GM19240 (cell line): Measurements from ENCODE around the gene KIAA1958.

ENCODE experiments used
- DNase-seq: peaks from one replicate; pipeline ENCODE4 v3.0.0; 2011; ENCODE audit warnings: low spot score; ENCODE audit not compliant: insufficient read length

Gene KIAA1958

DNA sequence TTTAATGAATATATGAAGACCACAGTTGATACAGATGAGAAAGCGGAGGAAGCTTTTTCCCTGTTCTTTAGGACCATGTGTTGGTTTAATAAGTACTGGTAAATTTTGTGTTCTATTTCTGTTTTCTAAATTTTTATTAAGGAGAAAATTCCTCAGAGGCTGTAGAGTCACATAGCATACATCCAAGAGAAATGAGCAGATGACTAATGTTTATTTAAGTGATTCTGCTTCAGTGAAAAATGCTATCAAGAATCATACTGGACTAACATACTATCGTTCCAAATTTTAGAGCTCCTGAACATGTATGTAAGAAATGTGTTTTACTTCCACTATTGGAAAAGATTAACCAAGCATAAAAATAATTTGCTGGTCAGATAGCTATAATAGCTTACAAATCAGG lies 115.0 kb downstream of the KIAA1958 start:
- no peak for DNase-seq

- no peak for DNase-seq
Measured at GRCh38 chr9:112604790-112605189, 118.2 kb downstream of the KIAA1958 start.

GRCh38 chr9:112605518-112605917 lies 118.9 kb downstream of the KIAA1958 start:
- DNase-seq, result peak; percentile 15

DNA sequence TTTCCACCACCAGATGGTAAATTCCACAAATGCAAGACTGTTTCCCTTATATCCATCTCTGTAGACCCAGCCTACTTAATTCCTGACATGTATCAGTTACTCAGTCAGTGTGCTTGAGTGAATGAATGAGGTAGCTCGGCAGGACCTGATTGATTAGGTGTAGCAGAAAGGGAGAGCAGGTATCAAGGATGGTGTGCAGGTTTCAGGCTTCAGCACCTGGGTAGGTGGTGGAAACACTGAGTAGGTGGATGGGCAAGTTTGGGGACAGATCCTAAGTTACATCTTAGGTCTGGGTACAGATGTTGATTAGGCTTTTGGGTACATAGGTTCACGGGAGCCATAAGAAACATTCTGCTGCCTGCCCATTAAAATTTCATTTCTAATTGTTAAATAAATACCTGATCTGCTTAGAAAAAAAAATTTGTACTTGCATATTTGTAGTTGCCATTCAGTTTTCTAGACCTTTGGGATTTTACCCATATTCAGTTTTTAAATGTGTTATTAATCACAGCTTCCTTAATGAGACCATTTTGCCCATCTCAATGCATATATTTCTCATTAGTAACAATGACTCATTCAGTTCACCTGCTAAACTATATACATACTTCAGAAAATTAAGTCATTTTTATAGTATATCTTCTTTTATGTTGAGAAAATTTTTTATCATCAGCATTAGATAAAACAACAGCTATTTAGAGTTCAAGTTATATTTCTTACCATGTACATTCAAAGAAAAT lies 119.5 kb downstream of the KIAA1958 start:
- DNase-seq, result no peak

DNA sequence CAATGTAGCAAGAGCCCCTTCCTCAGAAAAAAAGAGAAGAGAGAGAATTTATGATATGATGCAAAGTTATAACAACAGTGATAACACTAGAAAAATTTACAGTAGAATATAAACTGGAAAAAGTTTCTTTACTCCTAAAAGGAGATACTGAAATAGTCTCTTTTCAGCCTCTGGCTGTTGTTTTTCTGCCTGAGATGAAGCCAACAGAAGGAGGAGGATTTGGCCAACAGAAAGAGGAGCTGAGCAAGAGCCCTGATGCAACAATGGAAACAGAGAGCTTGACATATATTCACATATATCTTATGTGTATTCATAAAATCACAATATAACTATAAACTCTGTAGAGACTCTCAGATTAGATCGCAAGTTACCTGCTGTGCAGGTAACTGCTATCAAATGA lies 122.2 kb downstream of the KIAA1958 start:
- no peak for DNase-seq

GRCh38 chr9:112615584-112616266 lies 129.1 kb downstream of the KIAA1958 start:
- no peak for DNase-seq

GRCh38 chr9:112617371-112617770 lies 130.7 kb downstream of the KIAA1958 start:
- no peak for DNase-seq

DNA sequence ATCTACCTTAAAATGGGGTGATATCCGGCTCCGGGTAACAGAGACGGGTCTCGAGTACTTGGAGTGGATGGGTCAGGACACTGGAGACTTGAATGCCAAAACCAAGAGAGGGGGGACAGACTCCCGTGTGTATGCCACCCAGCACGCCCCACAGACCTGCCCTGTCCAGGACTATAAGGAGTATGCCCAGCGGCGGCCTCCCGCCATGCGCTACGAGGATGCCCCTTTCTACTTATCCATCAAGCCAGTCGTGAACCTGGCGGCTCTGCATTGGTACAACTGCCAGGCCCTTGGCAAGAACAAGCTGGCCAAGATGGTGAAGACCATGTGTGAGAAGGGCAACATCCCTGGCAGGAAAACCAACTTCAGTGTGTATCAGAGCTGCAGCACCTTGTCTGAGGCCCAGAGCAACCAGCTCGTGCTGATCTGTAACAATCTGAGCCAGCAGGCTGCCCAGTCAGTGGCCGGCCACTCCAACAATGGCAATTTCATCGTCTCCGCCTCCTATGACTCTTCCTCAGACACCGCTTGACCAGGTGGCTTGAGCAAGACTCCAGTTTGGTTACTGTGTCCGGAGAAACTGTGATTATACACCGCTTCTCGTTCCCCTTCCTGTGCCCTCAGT lies 131.9 kb downstream of the KIAA1958 start:
- DNase-seq, result no peak

GRCh38 chr9:112620388-112620787 lies 133.8 kb downstream of the KIAA1958 start:
- DNase-seq, result no peak

- no peak for DNase-seq
Measured at GRCh38 chr9:112621018-112621655, 134.5 kb downstream of the KIAA1958 start.

- DNase-seq, result no peak
Measured at GRCh38 chr9:112623198-112623597, 136.6 kb downstream of the KIAA1958 start.

- DNase-seq, result no peak
Measured at GRCh38 chr9:112624711-112625707, 138.4 kb downstream of the KIAA1958 start.

- DNase-seq, result no peak
Measured at GRCh38 chr9:112629671-112630485, 143.3 kb downstream of the KIAA1958 start.

- no peak for DNase-seq
Measured at GRCh38 chr9:112631313-112632070, 144.9 kb downstream of the KIAA1958 start.

GRCh38 chr9:112640311-112640710 lies 153.7 kb downstream of the KIAA1958 start:
- no peak for DNase-seq

DNA sequence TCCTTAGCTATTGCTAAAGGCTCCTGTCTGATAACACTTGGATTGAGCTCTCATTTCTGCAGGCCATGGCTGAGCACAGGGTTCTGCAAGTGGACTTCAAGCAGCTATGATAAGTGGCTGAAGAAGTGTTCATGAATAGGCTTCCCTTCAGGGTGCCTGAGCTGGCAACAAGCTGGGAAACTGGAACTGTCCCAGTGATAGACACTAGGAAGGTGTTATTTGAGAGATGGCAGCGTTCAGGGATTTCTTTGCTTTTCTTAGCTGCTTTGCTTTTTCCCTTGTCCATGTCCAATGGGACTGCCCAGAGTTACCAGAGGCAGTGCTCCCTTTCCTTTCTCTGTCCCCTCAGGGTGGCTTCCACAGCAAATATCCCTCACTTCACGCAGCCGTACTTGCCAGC lies 155.5 kb downstream of the KIAA1958 start:
- DNase-seq, result no peak

DNA sequence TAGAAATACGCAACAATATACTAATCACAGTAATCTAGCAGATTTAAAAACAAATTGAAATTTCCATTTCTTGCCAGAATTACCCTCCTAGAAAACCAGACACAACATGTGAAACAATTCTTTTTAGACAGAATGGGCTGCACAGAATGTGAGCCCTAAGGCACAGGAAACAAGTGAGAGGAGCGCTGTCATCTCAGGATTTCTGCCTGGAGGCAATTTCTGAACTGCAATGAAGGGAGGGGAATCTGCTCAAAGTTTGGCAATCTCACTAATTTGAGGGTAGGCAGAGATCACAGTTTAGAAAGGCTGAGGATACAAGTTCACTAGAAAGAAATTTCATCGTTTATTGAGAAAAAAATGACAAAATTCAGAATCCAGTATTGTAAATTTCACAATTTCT lies 161.0 kb downstream of the KIAA1958 start:
- no peak for DNase-seq

DNA sequence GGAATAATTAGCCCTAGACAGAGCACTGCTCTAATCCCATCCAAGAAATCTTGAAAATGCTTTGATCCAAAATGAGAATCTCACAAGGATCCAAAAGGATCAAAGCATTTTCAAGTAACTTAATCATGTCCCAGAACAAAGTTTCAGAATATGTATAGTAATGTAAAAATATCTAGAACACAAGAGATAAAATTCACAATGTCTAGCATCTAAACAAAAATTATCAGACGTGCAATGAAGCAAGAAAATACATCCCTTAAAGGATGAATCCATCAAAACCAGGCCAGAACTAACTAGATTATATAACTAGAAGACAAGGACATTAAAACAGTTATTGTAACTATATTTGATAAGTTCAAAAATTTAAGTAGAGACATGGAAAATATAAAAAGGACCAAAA lies 162.0 kb downstream of the KIAA1958 start:
- DNase-seq, result no peak

GRCh38 chr9:112654282-112654681 lies 167.7 kb downstream of the KIAA1958 start:
- no peak for DNase-seq
